A549 (cell line): ENCODE measurements around the gene ANKRD39. TPM values are rescaled to one million over a fixed set of nuclear protein-coding genes. Genes with fewer than 3 reads are reported as not detected.

Experiments used
- ATAC-seq, 2 experiments: fragments of 200-7000 bp in 1 of 2; fragments of >200 bp in 1 of 2; cut with Nextera tagmentation in 1 of 2; cut with Tn5 transposase in 1 of 2; 3 replicates each; pipeline versions ENCODE4 v1.8.0 to v1.9.1; 2018 to 2020; ENCODE audit warnings: mild to moderate bottlenecking in 1 of 2, moderate library complexity in 1 of 2
- CTCF ChIA-PET: fragments of 300-600 bp; sonication (Branson Sonifier 250); formaldehyde crosslinking; extraction: SDS; loops from one replicate; lab custom pipeline; 2021; ENCODE audit warnings: antibody characterized with exemption, inconsistent platforms; lab: Yijun Ruan, JAX
- POLR2A ChIA-PET: fragments of 350-600 bp; formaldehyde crosslinking; extraction: SDS; loops from one replicate; lab custom pipeline; 2021; ENCODE audit warnings: antibody characterized with exemption, inconsistent platforms; lab: Yijun Ruan, JAX
- DNase-seq, 2 experiments: peaks; one replicate each; pipeline versions ENCODE4 v3.0.0 to v3.0.0-alpha.2; 2011 to 2016; ENCODE audit warnings: low read depth in 1 of 2, low spot score in 1 of 2
- FAIRE-seq: peaks from 2 replicates; lab custom pipeline; 2011; peaks lifted over from hg19 to GRCh38; lab: Jason Lieb, UNC
- H3K27ac ChIP-seq, 2 experiments: fragments of >200 bp; sonication (Bioruptor Twin); formaldehyde crosslinking; 3 replicates each; pipeline ENCODE4 v1.5.1; 2016 to 2017
- H3K4me1 ChIP-seq: fragments of >200 bp; sonication (Bioruptor Twin); formaldehyde crosslinking; 3 replicates; pipeline ENCODE4 v1.6.1; 2016
- H3K4me2 ChIP-seq: fragments of >200 bp; sonication (Bioruptor Twin); formaldehyde crosslinking; 3 replicates; pipeline ENCODE4 v1.6.1; 2016
- H3K4me3 ChIP-seq: fragments of >200 bp; sonication (Bioruptor Twin); formaldehyde crosslinking; 3 replicates; pipeline ENCODE4 v1.5.1; 2016
- H3K9me3 ChIP-seq: fragments of >200 bp; sonication (Bioruptor Twin); formaldehyde crosslinking; 3 replicates; pipeline ENCODE4 v1.6.1; 2016
- CBX2 ChIP-seq: fragments of 200-600 bp; sonication (generic); IDR thresholded peaks from 2 replicates; pipeline ENCODE4 v1.6.1; 2016; ENCODE audit warnings: low read depth, mild to moderate bottlenecking, borderline replicate concordance
- CHD2 ChIP-seq: fragments of 150-350 bp; IDR thresholded peaks from 2 replicates; pipeline ENCODE4 v1.6.1; 2014; ENCODE audit warnings: low read length; ENCODE audit not compliant: partially characterized antibody
- CTCF ChIP-seq: fragments of >200 bp; sonication (Bioruptor Twin); formaldehyde crosslinking; IDR thresholded peaks from 3 replicates; pipeline ENCODE4 v1.5.1; 2016
- EHMT2 ChIP-seq: fragments of 200-600 bp; sonication (generic); IDR thresholded peaks from 2 replicates; pipeline ENCODE4 v1.6.1; 2016; ENCODE audit warnings: antibody characterized with exemption, low read depth, mild to moderate bottlenecking, moderate library complexity
- EP300 ChIP-seq, 2 experiments: fragments of >200 bp; sonication (Bioruptor Twin); formaldehyde crosslinking; IDR thresholded peaks; 2 replicates in 1 of 2; 3 replicates in 1 of 2; pipeline ENCODE4 v1.6.1; 2016 to 2017
- FOSL2 ChIP-seq, 2 experiments: fragments of 450-650 bp in 1 of 2; fragments of >200 bp in 1 of 2; sonication (Bioruptor Twin) in 1 of 2; formaldehyde crosslinking; IDR thresholded peaks; 2 replicates each; pipeline versions ENCODE4 v1.5.0 to v1.6.1; 2016 to 2020; ENCODE audit warnings: mild to moderate bottlenecking in 1 of 2, moderate library complexity in 1 of 2
- FOXS1 ChIP-seq: fragments of 250-450 bp; sonication (Bioruptor Pico); IDR thresholded peaks from 2 replicates; pipeline ENCODE4 v1.5.0; 2020; ENCODE audit warnings: mild to moderate bottlenecking, moderate library complexity
- HEYL ChIP-seq: fragments of 250-450 bp; sonication (Bioruptor Pico); IDR thresholded peaks from 2 replicates; pipeline ENCODE4 v1.8.0; 2021; ENCODE audit warnings: mild to moderate bottlenecking, moderate library complexity
- HOXB5 ChIP-seq: fragments of 250-450 bp; sonication (Bioruptor Pico); IDR thresholded peaks from 2 replicates; pipeline ENCODE4 v1.5.0; 2020; ENCODE audit warnings: mild to moderate bottlenecking, moderate library complexity
- KDM1A ChIP-seq: fragments of 200-600 bp; sonication (generic); IDR thresholded peaks from 2 replicates; pipeline ENCODE4 v1.6.1; 2016; ENCODE audit warnings: low read depth, mild to moderate bottlenecking
- KDM5A ChIP-seq: fragments of 200-600 bp; sonication (generic); IDR thresholded peaks from 2 replicates; pipeline ENCODE4 v1.6.1; 2016; ENCODE audit warnings: antibody characterized with exemption, mild to moderate bottlenecking
- NPAS2 ChIP-seq: fragments of 250-450 bp; sonication (Bioruptor Pico); IDR thresholded peaks from 2 replicates; pipeline ENCODE4 v1.8.0; 2022; ENCODE audit warnings: mild to moderate bottlenecking, moderate library complexity, borderline replicate concordance
- POLR2A ChIP-seq: IDR thresholded peaks from 2 replicates; pipeline ENCODE4 v1.6.1; 2012; ENCODE audit warnings: mild to moderate bottlenecking, low read length
- POLR2AphosphoS2 ChIP-seq: conservative IDR thresholded peaks from 2 replicates; pipeline ENCODE4 v1.6.1; 2012; ENCODE audit warnings: low read length, improper control_type of control experiment, inconsistent platforms
- REST ChIP-seq: fragments of 200-600 bp; sonication (generic); IDR thresholded peaks from 2 replicates; pipeline ENCODE4 v1.6.1; 2016; ENCODE audit warnings: antibody characterized with exemption, mild to moderate bottlenecking, moderate library complexity
- TFCP2L1 ChIP-seq: fragments of 250-450 bp; sonication (Bioruptor Pico); IDR thresholded peaks from 2 replicates; pipeline ENCODE4 v1.5.0; 2021; ENCODE audit warnings: mild to moderate bottlenecking
- USF2 ChIP-seq: fragments of 450-650 bp; IDR thresholded peaks from 2 replicates; pipeline ENCODE4 v1.6.1; 2014; ENCODE audit warnings: antibody characterized with exemption
- WGBS: methylation state at CpG from one replicate; pipeline ENCODE4 v1.1.6; 2017; ENCODE audit errors: missing lambda C conversion rate; 5-methylcytosine and 5-hydroxymethylcytosine counted together
- polyA plus RNA-seq, 4 experiments: library from polyadenylated mRNA; depleted of rRNA in 3 of 4; stranded (reverse); fragments of >200 nt; fragmentation: RNase III in 1 of 4; extraction: RNeasy Plus Mini Kit Qiagen cat#74134 plus additional on column Dnase treatment in 1 of 4; gene quantifications; 2 replicates in 3 of 4; 3 replicates in 1 of 4; pipeline ENCODE4 v1.2.3, GENCODE V29; 2011 to 2017
- TF ChIP-seq, protein P1 (sequence below): fragments of >200 bp; sonication (Bioruptor Twin); formaldehyde crosslinking; IDR thresholded peaks from 2 replicates; pipeline ENCODE4 v1.6.1; 2016

Gene ANKRD39
- polyA plus RNA-seq, 2 of the 4 experiments (the other 2 are of a cell fraction) = 6.3 to 16.4 TPM

GRCh38 chr2:96839875-96840850, 17.7 kb downstream of the ANKRD39 start:
- FAIRE-seq (no peak), DNase-seq (no peak), ATAC-seq (no peak)
- no peak overlapping the region for H3K4me3 ChIP-seq
- H3K4me2 ChIP-seq = no peak overlapping the region
- ChIA-PET POLR2A (no interaction called here), CTCF (interaction anchor here (0.5 to 1.8 kb wide), 4 partner anchors 8 to 19 kb away, joined by 3 to 5 read pairs (median 4); partner anchors contain the start of gene ANKRD39)
- H3K27ac ChIP-seq = no peak overlapping the region
- WGBS = 95% methylated on average over 25 of the region's 37 CpGs
- no peaks in the 10 kb centered on the region for H3K9me3 ChIP-seq
- H3K4me1 ChIP-seq = no peaks in the 10 kb centered on the region
- TF ChIP-seq FOXS1 (CRISPR knock-in tag) (no peak), HOXB5 (CRISPR knock-in tag) (no peak), CTCF (no peak)

GRCh38 chr2:96839293-96839874, 18.4 kb downstream of the ANKRD39 start:
- POLR2A ChIA-PET = no interaction called here
- Histone ChIP-seq H3K4me2 (no peak overlapping the region), H3K9me3 (no peaks in the 10 kb centered on the region), H3K4me3 (no peak overlapping the region), H3K4me1 (no peaks in the 10 kb centered on the region), H3K27ac (no peak overlapping the region)
- WGBS = 94% methylated on average over 39 of the region's 42 CpGs
- ATAC-seq (peak in 1 of 2 experiments; percentile 6; a peak in 2 of 6 replicates), DNase-seq (no peak), FAIRE-seq (no peak)
- TF ChIP-seq POLR2A (no peak), REST (no peak)
- CTCF ChIA-PET = interaction anchor here (0.5 to 2.3 kb wide), 5 partner anchors 9 to 111 kb away, joined by 3 to 7 read pairs (median 5); partner anchors contain the start of gene ANKRD39

DNA sequence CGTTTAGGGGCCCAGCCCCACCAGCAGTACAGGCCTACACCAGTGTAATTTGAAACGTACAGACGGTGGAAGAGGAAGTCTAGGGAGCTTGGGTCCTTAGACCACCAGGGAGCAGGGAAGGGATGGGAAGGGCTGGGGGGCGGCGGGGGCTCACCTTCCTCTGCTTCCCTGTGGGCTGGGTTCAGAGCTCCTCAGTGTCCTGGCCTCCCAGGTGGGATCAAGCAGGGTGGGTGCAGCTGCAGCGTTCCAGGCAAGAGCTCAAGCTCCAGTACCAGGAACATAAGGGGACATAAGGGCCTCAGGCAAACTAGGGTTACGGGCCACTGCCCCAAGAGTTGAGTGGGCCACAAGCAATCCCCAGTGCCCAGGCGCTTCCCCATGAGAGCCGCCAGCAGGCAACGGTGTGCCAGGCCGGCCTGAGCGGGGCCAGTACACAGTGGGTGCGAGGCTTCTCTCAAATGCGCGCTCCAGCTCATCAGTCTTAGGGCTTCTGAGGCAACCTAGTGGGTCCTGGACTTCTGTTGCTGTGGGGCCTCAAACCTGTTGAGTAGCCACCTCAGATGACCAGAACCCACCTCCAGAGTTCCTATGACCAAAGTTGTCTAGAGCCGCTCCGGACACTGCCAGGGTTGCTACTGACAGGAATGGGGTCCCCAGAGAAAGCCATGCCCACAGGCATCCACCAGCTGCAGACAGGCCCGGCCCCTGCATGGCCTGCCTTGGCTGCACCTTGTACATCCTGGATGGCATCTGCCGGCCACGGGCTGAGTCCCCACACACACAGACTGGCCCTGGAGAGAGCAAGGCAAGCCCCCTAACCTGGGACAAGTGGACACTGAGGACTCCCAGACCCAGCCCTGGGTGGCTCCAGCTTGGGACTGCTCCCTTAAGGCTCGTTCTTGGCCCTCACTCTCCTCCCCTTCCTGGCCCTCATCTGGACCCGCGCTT, 19.2 kb downstream of the ANKRD39 start:
- H3K4me3 ChIP-seq = no peak overlapping the region
- ChIA-PET POLR2A (no interaction called here), CTCF (interaction anchor here (0.9 to 2.3 kb wide), 3 partner anchors 19 to 112 kb away, joined by 3 to 7 read pairs (median 5); partner anchors contain the start of gene ANKRD39)
- no peak for FAIRE-seq
- H3K27ac ChIP-seq = no peak overlapping the region
- H3K9me3 ChIP-seq = no peaks in the 10 kb centered on the region
- H3K4me2 ChIP-seq = no peak overlapping the region
- 96% methylated on average over 23 of the region's 23 CpGs for WGBS
- peak in 1 of 2 experiments; percentile 9; a peak in 2 of 6 replicates for ATAC-seq
- H3K4me1 ChIP-seq = peaks cover 1% of the 10 kb centered on the region
- DNase-seq = no peak
- TF ChIP-seq CBX2 (no peak), FOSL2 (IDR thresholded peaks at IDR 0.05) (no peak), FOSL2 (CRISPR knock-in tag; IDR thresholded peaks at IDR 0.05) (no peak), KDM5A (no peak), TFCP2L1 (CRISPR knock-in tag) (no peak), POLR2A (no peak), HEYL (CRISPR knock-in tag) (no peak), CTCF (no peak), EP300 (IDR thresholded peaks at IDR 0.05) (no peak), EHMT2 (no peak), POLR2AphosphoS2 (no peak), KDM1A (no peak), NPAS2 (CRISPR knock-in tag) (no peak), CHD2 (no peak), USF2 (no peak)
- TF ChIP-seq, protein P1, sequence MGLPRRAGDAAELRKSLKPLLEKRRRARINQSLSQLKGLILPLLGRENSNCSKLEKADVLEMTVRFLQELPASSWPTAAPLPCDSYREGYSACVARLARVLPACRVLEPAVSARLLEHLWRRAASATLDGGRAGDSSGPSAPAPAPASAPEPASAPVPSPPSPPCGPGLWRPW = no peak
